HFF-Myc (cell line): ENCODE data around the gene LIN28B.
"Not testable (repeated sequence)": the region's sequence is repeated elsewhere in the genome, so short reads cannot be mapped to it uniquely, and the experiment has no call there.

Experiments
- DNase-seq: peaks from one replicate; pipeline ENCODE4 v3.0.0-alpha.2; 2011; ENCODE audit warnings: low read depth; ENCODE audit errors: extremely low read depth
- H3K4me3 ChIP-seq: replicated peaks from 2 replicates; pipeline ENCODE4 v1.5.1; 2011; ENCODE audit warnings: low read depth, mild to moderate bottlenecking, control low read depth, low read length
- TF ChIP-seq, protein P1 (sequence below): IDR thresholded peaks from 2 replicates; pipeline ENCODE4 v1.5.1; 2012; ENCODE audit warnings: mild to moderate bottlenecking, low read depth, low read length, control low read depth; ENCODE audit errors: missing control alignments

The LIN28B gene

DNA sequence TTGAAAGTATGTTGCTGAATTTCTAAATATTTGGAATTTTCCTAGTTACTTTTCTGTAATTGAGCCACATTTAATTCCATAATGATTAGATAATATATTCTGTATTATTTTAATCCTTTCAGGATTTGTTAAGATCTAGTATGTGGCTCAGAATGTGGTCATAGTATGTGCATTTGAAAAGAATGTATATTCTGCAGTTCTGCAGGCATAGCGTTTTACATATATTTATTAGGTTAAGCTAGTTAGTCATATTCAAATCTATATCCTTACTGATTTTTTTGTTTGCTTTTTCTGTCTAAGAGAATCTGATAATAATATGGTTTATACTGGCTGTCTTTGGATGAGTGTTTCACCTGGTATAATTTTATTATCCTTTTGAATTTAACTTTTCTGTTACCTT is 33.2 kb downstream of the LIN28B start:
- no peak overlapping the region for H3K4me3 ChIP-seq
- TF ChIP-seq, protein P1, sequence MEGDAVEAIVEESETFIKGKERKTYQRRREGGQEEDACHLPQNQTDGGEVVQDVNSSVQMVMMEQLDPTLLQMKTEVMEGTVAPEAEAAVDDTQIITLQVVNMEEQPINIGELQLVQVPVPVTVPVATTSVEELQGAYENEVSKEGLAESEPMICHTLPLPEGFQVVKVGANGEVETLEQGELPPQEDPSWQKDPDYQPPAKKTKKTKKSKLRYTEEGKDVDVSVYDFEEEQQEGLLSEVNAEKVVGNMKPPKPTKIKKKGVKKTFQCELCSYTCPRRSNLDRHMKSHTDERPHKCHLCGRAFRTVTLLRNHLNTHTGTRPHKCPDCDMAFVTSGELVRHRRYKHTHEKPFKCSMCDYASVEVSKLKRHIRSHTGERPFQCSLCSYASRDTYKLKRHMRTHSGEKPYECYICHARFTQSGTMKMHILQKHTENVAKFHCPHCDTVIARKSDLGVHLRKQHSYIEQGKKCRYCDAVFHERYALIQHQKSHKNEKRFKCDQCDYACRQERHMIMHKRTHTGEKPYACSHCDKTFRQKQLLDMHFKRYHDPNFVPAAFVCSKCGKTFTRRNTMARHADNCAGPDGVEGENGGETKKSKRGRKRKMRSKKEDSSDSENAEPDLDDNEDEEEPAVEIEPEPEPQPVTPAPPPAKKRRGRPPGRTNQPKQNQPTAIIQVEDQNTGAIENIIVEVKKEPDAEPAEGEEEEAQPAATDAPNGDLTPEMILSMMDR, result no peak
- DNase-seq, result no peak

DNA sequence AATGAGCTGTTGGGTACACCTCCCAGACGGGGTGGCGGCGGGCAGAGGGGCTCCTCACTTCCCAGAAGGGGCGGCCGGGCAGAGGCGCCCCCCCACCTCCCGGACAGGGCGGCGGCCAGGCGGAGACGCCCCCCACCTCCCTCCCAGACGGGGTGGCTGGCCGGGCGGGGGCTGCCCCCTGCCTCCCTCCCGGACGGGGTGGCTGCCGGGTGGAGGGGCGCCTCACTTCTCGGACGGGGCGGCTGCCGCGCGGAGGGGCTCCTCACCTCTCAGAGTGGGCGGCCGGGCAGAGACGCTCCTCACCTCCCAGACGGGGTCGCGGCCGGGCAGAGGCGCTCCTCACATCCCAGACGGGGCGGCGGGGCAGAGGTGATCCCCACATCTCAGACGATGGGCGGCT is 34.2 kb downstream of the LIN28B start:
- not testable (repeated sequence) for H3K4me3 ChIP-seq, DNase-seq

DNA sequence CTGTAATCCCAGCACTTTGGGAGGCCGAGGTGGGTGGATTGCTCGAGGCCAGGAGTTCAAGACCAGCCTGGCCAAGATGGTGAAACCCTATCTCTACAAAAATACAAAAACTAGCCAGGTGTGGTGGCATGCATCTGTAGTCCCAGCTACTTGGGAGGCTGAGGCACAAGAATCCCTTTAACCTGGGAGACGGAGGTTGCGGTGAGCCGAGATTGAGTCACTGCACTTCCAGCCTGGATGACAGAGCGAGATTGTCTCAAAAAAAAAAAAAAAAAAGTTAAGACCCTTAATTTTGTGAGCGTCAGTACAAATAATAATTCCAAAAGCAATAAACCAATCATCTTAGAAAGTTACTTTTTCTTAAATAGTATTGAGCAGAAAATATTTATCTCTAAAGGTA is 36.7 kb downstream of the LIN28B start:
- not testable (repeated sequence) for H3K4me3 ChIP-seq, DNase-seq

DNA sequence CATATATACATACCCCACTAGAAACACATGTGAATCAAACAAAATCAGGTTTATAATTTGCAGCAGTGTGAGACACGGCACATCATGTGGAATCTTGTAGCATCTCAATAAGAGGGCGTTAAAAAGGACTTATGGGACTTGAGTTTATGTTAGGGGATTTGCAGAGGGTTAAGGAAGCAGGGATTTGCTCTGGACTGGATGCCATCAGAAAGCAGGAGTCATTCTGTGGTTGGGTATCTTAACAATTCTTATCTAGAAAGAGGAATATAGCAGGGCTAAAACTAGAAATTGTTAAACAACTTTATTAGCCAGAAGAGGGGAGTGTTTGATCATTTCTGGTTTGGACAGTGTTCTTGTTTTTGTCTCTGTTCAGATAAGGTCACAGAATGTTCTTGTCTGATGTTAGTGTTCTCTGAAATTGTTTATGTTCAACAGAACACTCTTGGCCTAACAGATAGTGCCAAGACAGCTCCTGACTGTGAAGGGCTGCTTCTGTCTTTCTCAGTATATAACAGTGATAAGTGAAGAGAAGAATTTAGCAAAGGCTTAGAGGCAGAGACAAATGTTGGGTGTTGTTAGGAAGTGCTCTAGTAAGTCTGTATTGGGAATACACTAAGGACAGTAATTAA is 39.2 kb downstream of the LIN28B start:
- TF ChIP-seq, protein P1, result no peak
- H3K4me3 ChIP-seq, result no peak overlapping the region
- DNase-seq, result no peak

DNA sequence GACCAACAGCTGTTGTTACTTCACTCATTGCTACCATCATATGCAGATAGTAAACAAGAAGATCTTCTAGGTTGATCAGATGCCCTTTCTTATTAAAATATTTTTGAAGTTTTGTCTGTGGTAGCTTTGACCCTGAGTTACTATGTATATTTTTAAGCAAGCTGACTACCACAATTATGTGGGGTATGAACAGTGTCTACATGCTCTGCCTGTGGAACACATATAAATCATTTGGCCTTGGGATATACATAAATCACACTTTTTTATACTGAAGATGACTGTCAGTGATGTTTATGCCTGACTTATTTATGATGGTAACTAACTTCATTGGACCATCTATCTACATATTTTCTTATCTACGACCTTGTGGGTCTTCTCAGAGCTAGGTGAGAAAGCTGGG is 44.2 kb downstream of the LIN28B start:
- H3K4me3 ChIP-seq, result no peak overlapping the region
- no peak for DNase-seq
- TF ChIP-seq, protein P1, result no peak

DNA sequence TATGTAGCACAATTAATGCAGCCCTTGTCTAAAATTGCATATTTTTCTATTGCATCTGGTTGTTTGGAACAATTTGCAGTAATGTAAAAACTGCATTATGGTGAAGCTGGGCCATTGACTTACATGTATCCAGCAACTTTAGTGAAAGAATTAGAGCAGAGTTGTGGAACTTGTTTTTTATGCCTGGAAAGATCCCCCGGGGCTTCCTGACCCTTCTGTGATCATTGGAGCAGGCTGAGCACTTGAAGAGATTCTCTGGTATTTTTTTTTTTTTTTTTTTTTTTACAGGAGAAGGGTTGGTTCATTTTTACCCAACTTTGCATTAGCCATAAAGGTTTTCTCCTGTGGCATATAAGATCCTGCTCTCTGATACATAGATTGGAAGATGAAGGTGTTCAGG is 45.0 kb downstream of the LIN28B start:
- TF ChIP-seq, protein P1, result no peak
- DNase-seq, result no peak
- H3K4me3 ChIP-seq, result no peak overlapping the region

DNA sequence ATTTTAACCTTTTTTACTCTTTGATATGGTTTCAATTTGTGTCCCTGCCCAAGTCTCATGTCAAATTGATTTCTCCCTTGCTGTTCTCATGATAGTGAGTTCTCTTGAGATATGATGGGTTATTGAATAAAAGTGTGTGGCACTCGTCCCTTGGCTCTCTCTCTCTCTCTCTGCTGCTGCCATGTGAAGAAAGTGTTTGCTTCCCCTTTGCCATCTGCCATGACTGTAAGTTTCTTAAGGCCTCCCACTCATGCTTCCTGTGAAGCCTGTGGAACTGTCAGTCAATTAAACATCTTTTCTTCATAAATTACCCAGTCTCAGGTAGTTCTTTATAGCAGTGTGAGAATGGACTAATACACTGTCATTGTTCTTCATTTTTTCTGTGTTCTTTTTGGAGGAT is 48.5 kb downstream of the LIN28B start:
- DNase-seq, result no peak
- TF ChIP-seq, protein P1, result no peak
- H3K4me3 ChIP-seq, result no peak overlapping the region

DNA sequence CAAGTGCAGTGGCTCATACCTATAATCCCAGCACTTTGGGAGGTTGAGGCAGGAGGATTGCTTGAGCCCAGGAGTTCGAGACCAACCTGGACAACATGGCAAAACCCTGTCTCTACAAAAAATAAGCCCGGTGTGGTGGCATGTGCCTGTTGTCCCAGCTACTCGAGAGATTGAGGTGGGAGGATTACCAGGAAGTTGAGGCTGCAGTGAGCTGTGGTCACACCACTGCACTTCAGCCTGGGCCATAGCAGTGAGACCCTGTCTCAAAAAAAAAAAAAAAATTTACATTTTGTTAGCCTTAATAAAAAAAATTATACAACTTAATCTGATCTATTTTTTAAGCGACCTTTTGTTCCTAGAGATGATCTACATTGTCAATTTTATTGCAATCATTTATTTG is 56.6 kb downstream of the LIN28B start:
- H3K4me3 ChIP-seq, DNase-seq: not testable (repeated sequence)
